Stimulated activated naive CD8-positive, alpha-beta T cell treated with anti-CD3 and anti-CD28 coated beads, Interleukin-15, Interleukin-2, amounts not matched to agents 100 U/mL and 50 U/mL, for 24 hours (primary cell): ENCODE data around the gene ANGEL1.

Experiments
- ATAC-seq: fragments of 150-1000 bp; cut with Tn5 transposase; one replicate; pipeline ENCODE4 v1.10.0; 2021
- DNase-seq: peaks from one replicate; pipeline ENCODE4 v3.0.0; 2021

Gene ANGEL1

DNA sequence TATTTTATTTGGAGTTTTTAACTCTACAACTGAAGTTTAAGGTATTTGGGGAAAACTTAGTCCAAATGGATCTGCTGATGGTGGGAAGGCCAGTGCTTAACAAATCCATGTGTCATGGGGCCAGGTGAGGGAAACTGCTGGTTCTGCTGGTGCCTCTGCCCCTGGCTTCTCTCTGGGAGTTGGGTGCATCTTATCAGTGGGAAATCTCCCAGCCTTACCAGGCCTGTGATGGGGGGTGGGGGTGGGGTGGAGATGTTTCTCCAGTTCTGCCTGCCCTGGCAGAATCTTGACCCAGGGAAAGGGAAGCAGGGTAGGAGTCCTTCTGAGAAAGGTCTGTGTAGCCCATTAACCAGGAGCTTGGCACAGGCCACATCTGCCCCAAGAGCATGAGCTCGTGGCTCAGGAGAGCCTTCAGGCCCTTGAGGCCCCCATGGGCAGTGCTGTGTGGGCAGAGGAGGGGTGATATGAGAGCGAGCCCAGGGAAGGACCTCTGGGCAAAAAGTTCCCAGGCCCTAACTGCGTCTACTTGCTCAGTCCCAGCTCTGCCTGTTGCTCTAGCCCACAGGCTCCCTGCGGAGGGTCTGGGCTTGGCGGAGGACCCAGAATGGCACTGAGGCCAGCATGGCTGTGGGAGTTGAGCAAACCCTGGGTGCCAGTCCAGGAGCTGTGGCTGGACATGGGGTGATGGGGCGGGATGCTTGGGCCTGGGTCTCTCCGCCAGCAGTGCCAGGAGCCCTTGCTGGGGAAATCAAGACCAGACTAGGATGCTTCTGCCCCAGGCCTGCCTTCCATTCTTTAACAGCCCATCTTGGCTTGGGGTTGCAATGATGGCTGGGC, 33.2 kb downstream of the ANGEL1 start:
- DNase-seq (no peak), ATAC-seq (no peak)

DNA sequence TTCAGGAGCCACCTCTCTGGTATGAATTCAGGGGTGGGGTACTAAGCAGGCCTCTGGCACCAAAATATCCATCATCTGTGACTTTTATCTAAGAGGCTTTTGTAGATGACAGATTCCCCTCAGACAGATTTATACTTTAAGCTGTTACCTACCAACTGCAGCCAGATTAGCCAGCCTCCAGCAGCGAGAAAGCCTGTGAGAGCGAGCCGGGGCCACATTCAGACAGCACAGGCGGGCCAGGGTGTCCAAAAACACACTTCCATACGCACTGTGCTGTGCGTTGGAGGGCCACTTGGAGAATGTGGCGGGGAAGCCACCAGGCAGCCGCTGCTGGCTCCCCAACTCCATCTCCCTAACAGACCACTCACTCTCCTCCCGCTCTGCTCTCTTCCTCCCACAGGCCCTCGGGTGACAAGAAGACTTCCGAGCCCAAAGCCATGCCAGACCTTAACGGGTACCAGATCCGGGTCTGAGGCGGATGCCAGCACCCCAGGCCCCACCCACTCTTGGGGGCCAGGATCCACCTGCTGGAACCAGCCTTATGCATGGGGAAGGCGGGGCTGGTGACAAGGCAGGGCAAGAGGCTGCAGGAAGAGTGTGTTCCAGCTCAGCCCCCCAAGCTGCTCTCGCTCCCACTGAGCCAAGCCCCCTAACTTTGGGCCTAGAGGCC, 34.0 kb downstream of the ANGEL1 start:
- DNase-seq (no peak), ATAC-seq (no peak)

DNA sequence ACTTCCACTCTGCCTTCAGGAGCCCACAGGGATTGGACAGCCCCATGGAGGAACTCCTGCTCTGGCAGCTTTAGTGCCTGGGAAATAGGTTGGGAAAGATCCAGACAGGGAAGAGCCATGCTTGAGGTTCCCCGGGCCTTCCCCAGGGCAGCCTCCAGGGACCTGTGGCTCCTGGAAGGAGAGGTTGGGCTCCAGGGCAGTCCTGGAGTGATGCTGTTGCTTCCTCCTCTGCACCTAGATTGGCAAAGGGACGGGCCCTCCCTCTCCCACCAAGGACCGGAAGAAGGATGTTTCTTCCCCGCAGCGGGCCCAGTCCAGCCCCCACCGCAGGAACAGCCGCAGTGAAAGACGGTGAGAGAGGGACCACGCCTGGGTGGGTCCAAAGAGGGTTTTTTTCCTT, 35.0 kb downstream of the ANGEL1 start:
- no peak for DNase-seq
- ATAC-seq: no peak

DNA sequence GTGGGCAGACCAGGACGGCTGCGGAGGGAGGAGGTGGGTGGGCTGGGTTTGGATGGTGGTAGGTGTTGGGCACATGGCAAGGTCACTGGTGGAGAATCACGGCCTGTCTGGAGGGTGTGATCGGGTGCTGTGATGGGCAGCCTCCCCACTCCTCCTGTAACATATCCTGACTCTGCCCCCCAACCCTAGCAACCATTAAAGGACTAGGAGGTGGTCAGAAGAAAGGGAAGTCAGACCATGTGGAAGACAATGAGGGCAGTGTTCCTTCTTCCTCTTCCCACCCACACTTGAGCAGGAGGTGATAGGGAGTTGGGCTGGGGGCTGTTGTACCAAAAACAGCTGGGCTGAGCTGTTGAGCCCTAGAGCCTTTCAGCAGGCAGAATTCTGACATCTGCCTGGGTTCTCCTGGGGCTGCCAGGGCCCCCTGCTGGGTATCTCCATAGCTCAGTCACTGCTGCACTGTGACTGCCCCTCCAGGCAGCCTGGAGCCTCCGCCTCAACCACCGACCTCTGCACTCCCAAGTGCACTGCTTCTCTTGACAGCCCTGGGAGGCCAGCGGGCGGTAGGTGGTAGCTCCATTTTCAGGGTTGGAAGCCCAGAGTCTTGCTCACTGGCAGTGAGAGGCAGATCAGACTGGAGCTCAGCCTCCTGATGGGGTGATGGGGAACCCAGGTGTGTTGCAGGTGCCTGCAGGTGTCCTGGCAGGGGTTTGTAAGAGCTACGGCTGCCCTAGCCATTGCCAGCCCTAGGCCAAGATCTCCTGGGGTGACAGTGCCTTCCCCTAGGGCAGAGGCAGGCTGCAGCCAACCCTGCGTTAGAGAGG, 36.0 kb downstream of the ANGEL1 start:
- peak; percentile 15 for ATAC-seq
- DNase-seq: no peak

DNA sequence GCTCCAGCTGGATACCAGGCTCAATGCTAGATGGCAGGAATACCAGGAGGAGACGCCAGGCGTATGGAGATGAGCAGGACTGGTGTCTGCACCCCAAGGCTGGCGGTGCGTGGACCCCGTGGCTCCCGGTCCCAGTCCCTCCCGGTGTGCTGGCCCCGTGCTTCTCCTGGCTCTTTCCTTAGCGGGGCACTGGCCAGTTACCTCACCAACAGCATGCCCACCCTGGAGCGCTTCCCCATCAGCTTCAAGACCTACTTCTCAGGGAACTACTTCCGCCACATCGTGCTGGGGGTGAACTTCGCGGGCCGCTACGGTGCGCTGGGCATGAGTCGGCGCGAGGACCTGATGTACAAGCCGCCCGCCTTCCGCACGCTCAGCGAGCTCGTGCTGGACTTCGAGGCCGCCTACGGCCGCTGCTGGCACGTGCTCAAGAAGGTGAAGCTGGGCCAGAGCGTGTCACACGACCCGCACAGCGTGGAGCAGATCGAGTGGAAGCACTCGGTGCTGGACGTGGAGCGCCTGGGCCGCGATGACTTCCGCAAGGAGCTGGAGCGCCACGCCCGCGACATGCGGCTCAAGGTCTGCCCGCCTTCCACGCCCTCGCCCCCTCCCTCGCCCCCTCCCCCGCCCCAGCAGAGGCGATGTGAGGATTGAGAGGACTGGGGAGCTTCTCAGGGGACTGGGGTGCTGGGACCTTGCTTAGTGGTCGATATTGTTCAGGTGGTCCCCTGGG, 36.8 kb downstream of the ANGEL1 start:
- no peak for DNase-seq

DNA sequence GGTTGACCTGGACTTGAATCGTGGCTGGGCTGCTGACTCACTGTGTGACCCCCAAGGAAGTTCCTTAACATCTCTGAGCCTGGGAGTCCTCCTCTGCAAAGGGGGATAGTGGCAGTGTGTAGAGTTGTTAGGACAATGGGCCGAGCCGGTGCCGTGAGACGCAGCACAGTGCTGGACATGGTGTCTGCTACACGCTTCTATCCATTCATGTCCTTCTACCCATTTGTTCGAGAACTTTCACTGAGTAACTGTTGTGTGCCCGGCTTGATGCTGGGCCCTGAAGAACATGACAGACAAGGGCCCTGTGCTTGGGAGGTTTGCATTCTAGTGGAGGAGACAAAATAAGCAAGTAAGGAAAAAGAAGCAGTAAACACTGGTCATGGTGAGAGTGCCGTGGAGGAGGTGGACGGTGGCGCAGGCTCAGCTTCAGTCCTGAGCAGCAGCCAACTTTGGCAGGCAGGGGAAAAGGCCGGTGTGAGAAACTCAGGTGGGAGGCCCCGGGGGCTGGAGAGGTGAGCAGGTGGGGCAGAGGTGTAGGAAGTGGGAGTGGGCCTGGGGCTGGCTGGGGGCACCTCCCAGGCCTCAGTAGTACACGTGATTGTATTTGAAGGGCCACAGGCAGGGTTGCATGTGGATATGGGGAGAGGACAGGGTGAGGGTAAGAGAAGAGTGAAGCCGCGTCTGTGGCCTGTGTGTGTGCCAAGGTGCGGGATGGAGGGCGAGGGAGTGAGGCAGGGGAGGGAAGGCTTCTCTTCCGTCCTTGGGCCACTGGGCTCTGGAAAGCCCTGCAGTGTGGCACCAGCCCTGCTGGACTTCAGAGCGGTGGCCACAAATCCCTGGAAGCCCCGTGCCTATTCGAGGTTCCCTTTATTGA, 37.6 kb downstream of the ANGEL1 start:
- DNase-seq (no peak), ATAC-seq (no peak)

More for the DNA sequence above, 36.8 kb downstream of the ANGEL1 start:
- no peak for ATAC-seq

DNA sequence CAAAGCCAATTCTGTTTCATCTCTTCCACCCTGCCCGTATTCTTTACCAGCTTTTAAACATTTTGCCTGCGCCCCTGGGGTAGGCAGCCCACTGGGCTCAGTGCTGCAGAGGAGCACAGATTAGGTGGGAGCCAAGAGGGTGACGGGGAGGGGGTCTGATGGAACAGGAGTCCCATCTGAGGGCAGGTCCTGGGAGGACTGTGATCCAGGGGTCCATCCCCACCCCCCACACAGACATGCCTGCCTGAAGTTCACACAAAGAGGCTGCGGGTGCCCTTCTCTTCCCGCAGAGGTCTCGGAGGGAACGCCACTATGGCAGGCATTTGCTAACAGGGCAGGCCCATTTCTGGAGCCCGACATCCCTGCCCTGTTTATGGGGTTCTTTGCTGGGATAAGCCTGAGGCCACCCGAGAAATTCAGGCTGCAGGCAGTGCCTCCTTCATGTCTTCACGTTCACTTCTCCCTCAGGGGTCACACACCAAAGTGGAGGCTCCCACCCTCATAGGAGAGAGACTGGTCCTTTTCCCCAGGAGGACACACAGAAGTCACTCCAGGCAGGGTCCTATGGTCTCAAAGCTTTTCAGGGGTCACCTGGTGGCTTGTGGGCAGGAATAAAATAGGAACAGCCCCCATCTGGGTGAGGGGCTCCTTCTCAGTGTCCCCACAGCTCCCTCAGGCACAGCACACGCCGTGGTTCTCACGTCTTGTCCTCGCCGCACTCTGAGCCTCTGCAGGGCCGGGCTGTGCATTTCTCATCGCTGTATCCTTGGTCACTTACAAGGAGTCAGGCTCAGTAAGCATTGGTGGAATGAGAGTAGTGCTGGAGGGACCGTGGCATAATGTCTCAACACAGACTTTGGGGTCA, 38.5 kb downstream of the ANGEL1 start:
- no peak for ATAC-seq
- no peak for DNase-seq

DNA sequence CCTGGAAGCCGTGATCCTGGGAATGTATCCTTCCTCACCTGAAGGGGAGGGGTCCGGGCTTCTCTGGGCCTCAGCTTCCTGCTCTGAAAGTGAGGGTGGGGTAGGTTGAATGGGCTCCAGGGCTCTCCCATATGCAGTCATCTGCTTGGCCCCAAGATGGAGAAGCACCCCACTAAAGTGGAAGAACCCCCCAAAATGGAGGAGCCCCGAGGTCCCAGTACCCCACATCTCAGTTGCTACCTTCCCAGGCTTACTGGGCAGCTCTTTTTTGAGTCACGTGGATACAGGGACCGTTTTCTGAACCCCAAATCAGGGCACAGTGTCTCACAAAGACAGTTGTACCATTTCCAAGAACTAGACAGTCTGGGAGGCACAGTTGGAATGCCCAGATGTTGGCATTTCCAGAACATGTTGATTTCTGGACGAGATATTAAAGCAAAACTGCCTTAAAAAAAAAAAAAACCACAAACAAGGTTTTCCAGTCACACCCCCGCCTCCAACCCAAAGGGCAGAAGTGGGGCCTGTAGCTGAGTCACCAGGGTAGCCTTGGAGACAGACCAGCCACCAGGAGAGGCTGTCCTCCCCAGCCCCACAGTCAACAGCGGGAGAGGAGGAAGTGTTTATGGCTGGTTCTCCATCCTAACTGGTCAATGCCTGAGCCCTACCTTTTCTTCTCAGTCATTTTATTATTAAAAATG, 39.3 kb downstream of the ANGEL1 start:
- ATAC-seq (peak; percentile 69), DNase-seq (peak; percentile 55)

DNA sequence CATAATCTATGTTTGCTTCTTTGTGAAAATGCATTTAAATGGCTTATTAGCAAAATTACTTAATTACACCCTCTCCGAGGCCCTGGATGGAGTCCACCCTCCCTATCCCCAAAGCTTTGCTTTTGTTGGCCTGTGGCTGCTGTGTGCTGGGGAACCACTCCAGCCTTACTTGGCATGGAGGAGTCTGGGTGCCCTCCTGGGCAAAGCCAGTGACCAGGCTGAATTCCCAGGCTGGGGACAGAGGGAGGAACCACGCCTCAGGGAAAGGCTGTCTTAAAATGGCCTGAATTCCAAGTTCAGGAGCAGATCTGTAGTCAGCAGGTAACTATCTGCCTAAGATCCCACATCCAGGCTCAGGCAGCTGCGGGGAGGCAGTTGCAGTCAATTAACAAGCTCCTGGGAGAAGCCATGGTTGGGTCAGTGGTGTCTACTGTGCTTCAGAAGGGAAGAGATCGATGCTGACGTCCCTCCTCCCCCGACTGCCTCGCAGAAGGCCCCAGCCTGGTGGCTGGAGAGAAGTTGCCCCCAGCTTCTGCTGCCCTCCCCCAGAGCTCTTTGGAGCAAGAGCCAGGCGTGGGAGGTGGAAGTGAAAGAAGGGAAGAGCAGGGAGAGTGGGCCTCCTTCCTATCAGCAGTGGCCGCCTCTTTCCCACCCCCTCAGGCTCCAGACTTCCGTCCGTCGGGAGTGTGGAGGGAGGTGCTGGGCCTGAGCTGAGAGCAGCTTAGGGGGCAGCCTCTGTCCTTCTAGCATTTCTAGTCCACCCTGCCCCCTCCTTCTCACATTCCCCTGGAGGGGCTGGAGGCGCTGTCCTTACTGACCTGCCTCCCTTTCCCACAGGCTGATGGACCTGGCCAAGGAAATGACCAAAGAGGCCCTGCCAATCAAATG, 40.1 kb downstream of the ANGEL1 start:
- no peak for ATAC-seq
- DNase-seq: no peak

DNA sequence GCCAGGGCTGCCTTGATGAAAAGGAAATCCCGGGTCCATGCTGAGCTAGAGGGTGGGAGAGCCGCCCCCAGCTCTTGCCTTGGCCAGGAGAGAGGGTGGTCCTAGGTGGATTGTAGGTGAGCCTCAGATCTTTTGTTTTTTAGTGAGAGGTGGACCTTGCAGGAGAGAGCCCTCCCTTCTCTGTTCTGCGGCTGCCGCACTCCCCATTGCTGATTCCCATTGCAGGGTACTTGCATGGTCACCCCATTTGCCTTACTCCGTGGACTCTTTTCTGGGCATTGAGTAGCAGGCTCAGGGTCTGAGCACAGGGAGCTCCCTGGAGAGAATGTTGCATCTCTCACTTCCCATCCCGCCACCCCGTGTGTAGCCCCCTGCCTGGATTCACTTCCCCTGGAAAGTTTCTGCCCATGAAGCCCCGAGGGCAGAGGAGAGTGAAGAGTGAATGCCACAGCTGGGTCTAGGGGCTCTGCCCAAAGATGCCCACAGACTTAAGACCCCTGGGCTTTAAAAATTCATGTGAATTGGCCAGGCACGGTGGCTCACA, 41.2 kb downstream of the ANGEL1 start:
- DNase-seq: no peak
- no peak for ATAC-seq

DNA sequence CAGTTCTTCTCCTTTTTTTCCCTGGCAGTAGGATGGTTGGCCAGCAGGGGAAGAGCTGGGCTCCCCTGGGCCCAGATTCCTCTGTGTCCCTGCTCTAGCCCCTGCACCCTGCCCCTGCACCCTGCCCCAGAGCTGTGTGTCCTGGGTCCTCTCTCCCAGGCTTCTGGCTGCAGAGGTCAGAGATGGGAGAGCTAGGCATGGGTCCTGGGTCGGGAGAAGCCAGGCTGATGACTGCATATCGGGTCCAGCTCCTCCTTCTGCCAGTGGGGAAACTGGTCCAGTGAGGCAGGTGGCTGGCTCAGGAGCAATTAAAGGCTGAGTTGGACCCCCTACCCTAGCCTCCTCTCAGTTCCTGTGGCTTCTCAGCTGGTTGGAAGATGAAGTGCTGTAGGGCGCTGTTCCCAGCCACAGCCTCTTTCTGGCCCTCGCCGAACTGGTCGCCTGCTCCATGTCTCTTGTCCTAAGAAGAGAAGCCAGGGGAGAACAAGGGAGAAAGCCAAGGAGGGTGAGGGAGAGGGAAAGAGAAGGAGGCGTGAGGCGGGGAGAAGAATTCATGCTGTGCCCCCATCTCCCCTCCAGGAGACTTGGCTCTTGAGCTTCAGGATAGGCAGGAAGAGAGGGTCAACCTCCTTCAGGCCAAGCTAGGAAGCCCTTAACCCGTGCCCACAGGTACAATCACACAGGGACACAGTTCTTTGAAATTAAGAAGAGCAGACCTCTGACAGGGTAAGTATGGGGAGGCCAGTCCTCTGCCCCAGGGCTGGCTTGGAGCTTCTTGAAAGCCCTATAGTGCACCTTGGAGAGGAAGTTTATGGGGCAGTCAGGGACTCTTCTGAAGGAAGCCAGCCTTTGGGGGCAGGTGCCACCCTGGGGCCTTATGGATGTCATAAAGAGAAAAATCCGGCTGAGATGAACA, 41.9 kb downstream of the ANGEL1 start:
- no peak for DNase-seq
- ATAC-seq: no peak

DNA sequence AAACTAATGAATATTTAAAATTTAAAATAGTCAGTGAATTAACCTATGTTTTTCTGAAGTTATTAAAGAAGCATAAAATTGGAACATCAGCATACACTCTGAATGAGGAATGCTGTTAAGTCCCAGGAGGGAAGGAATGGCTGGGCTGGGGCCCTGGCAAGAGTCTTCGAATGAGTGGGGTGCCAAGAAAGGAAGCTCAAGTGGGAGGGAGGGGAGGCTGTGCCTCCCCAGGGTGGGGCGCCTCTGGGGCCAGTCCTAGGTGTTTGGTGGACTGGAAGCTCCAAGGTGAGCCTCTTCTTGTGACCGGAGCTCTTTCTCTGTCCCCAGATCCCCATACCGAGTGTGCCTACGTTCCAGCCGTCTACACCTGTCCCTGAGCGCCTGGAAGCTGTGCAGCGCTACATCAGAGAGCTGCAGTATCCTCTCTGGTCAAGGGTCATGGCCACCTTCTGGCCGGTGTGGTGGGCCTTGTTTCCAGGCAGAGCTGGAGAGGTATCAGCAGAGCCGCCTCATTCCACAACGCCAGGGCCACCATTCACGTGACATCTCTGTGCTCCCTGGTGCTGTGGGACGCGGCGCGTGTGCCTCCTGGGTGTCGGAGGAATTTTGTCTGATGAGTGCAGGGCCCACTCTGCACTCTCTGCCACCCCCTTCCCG, 42.9 kb downstream of the ANGEL1 start:
- DNase-seq (no peak), ATAC-seq (no peak)

DNA sequence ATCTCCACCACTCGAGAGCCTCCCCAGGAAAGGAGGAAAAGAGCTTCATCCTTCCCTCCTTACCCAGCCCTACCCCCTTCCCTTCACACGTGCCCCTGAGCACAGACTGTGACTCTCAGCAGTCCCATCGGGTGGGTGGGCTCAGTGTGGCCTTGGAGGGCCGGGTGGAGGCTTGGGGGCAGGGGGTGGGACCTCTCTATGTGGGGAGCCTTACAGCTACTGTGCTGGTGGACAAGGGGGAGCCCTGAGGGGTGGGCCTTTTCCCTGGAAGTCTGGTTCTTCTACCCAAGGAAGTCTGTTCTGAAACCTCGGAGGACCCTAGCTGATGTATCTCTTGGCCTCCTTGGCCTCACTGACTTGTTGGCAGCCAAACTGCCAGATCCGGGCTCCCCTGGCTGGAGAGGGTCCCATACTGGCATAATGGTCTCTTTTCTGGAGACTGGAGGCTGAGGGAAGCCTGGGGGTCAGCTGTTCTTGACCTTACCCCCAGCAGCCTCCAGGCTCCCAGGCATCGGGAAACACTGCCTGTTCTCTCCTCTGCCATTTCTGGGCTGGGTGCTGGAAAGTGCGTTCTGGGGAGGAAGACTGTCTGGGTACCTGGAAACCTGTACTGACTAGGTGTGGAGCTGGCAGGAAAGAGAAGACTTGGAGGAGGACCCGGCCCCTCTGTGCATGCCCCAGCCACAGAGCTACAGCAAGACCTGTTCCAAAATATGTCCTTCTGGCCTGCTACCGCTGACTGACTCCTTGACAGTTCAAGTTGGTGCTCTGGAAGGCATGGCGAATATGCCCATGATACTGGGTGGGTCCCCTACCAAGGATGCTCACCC, 43.8 kb downstream of the ANGEL1 start:
- ATAC-seq (no peak), DNase-seq (no peak)

DNA sequence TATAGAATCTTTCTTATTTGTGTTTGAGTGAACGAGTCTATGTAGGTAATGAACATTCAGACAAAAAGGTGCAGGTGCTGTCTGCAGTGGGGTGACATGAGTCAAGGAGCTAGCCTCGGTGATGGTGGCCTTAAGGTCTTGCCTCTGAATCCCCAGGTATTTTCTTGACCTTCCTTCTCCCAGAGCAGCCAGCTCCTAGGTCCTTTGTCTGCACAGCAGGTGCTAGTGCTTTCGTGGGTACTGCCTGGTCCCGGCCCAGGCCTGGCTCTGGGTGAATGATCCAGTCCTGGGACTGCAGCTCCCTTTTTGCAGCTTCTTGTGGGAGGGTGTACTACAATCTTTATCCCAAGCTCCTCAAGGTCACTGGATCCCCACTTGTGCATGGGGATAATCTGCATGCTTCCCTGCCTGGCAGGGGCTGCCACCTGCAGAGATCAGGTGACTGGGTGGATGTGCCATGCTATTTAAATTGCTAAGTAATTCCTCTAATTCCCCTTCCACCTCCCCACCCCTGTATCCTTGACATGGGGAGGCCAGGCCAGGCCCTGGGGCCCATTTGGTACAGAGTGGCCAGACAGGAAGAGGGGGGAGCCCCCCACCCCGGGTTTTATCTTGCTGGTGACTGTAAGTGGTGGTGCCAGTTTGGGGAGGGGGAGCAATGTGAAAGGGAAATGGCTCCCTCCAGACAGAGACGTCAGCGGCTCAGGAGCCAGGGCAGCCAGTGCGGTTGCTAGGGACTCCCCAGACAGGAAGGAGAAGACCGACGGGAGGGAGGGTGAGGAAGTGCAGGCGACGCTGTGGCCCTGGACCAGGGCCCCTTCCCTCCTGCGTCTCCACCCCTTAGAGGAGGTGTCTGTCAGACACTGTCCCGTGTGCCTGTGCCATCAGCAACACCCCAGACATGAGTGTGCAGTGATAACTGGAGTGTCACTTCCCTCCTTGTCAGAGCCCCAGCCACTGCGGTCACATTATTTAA, 44.7 kb downstream of the ANGEL1 start:
- DNase-seq: peak; percentile 73
- ATAC-seq: peak; percentile 97
